Trophoblast cell (in vitro differentiated cells and primary cell): ENCODE data around the gene NDUFAF3.

ENCODE experiments used
- DNase-seq, 2 donors: peaks; one replicate each; pipeline ENCODE4 v3.0.0-alpha.2; 2016
- H2AFZ ChIP-seq: 2 replicates; pipeline ENCODE4 v1.6.1; 2013; ENCODE audit warnings: low read length, moderate library complexity, mild to moderate bottlenecking; ENCODE audit not compliant: insufficient read depth, poor library complexity
- H2AK5ac ChIP-seq: 2 replicates; pipeline ENCODE4 v1.6.1; 2013; ENCODE audit warnings: mild to moderate bottlenecking, low read length
- H2BK120ac ChIP-seq: 2 replicates; pipeline ENCODE4 v1.6.1; 2013; ENCODE audit warnings: low read length, mild to moderate bottlenecking, moderate library complexity; ENCODE audit not compliant: insufficient read depth, poor library complexity
- H2BK12ac ChIP-seq: 2 replicates; pipeline ENCODE4 v1.6.1; 2013; ENCODE audit warnings: mild to moderate bottlenecking, low read length, moderate library complexity
- H2BK5ac ChIP-seq: 2 replicates; pipeline ENCODE4 v1.6.1; 2013; ENCODE audit warnings: low read length, low read depth, moderate library complexity, mild to moderate bottlenecking; ENCODE audit not compliant: poor library complexity
- H3K14ac ChIP-seq: 2 replicates; pipeline ENCODE4 v1.6.1; 2013; ENCODE audit warnings: mild to moderate bottlenecking, low read length
- H3K18ac ChIP-seq: 2 replicates; pipeline ENCODE4 v1.6.1; 2013; ENCODE audit warnings: mild to moderate bottlenecking, low read length
- H3K23ac ChIP-seq: 2 replicates; pipeline ENCODE4 v1.6.1; 2013; ENCODE audit warnings: low read length
- H3K27ac ChIP-seq: 2 replicates; pipeline ENCODE4 v1.5.1; 2013; ENCODE audit warnings: low read depth, mild to moderate bottlenecking, inconsistent platforms, low read length, moderate library complexity
- H3K27me3 ChIP-seq: 2 replicates; pipeline ENCODE4 v1.6.1; 2013; ENCODE audit warnings: inconsistent platforms, mild to moderate bottlenecking, low read length, moderate library complexity; ENCODE audit not compliant: insufficient read depth
- H3K36me3 ChIP-seq, 2 experiments: 1 replicate in 1 of 2; 2 replicates in 1 of 2; pipeline ENCODE4 v1.6.1; 2013; ENCODE audit warnings: low read length in 2 of 2, mild to moderate bottlenecking in 2 of 2, moderate library complexity in 1 of 2; ENCODE audit not compliant: insufficient read depth in 2 of 2, control insufficient read depth in 1 of 2
- H3K4ac ChIP-seq: 2 replicates; pipeline ENCODE4 v1.6.1; 2013; ENCODE audit warnings: low read depth, mild to moderate bottlenecking, low read length, moderate library complexity
- H3K4me1 ChIP-seq, 2 experiments: 1 replicate in 1 of 2; 2 replicates in 1 of 2; pipeline ENCODE4 v1.6.1; 2013; ENCODE audit warnings: low read length in 2 of 2, mild to moderate bottlenecking in 2 of 2, moderate library complexity in 1 of 2; ENCODE audit not compliant: insufficient read depth in 2 of 2, control insufficient read depth in 1 of 2
- H3K4me2 ChIP-seq: 2 replicates; pipeline ENCODE4 v1.6.1; 2013; ENCODE audit warnings: inconsistent platforms, mild to moderate bottlenecking, low read length, moderate library complexity
- H3K4me3 ChIP-seq: 2 replicates; pipeline ENCODE4 v1.5.1; 2013; ENCODE audit warnings: mild to moderate bottlenecking, low read depth, low read length, inconsistent platforms
- H3K79me1 ChIP-seq: one replicate; pipeline ENCODE4 v1.6.1; 2013; ENCODE audit warnings: low read length
- H3K79me2 ChIP-seq: 2 replicates; pipeline ENCODE4 v1.6.1; 2013; ENCODE audit warnings: low read length, mild to moderate bottlenecking; ENCODE audit not compliant: control insufficient read depth, insufficient read depth, poor library complexity
- H3K9ac ChIP-seq: 2 replicates; pipeline ENCODE4 v1.6.1; 2013; ENCODE audit warnings: mild to moderate bottlenecking, low read length
- H3K9me3 ChIP-seq: 2 replicates; pipeline ENCODE4 v1.6.1; 2013; ENCODE audit warnings: low read depth, mild to moderate bottlenecking, control low read depth, inconsistent platforms, low read length; ENCODE audit not compliant: insufficient read depth
- H4K12ac ChIP-seq: 2 replicates; pipeline ENCODE4 v1.6.1; 2013; ENCODE audit warnings: low read depth, mild to moderate bottlenecking, low read length, moderate library complexity
- H4K8ac ChIP-seq: 2 replicates; pipeline ENCODE4 v1.6.1; 2013; ENCODE audit warnings: low read depth, mild to moderate bottlenecking, low read length, moderate library complexity
- H4K91ac ChIP-seq: one replicate; pipeline ENCODE4 v1.6.1; 2013; ENCODE audit warnings: low read depth, mild to moderate bottlenecking, low read length, moderate library complexity
- WGBS: extraction: QIAGEN DNeasy Blood & Tissue Kit; methylation state at CpG from one replicate; pipeline ENCODE4 v1.1.7; 2013; ENCODE audit warnings: missing lambda C conversion rate; ENCODE audit not compliant: insufficient read length, insufficient coverage; ENCODE audit errors: extremely low coverage; 5-methylcytosine and 5-hydroxymethylcytosine counted together

Gene NDUFAF3

DNA sequence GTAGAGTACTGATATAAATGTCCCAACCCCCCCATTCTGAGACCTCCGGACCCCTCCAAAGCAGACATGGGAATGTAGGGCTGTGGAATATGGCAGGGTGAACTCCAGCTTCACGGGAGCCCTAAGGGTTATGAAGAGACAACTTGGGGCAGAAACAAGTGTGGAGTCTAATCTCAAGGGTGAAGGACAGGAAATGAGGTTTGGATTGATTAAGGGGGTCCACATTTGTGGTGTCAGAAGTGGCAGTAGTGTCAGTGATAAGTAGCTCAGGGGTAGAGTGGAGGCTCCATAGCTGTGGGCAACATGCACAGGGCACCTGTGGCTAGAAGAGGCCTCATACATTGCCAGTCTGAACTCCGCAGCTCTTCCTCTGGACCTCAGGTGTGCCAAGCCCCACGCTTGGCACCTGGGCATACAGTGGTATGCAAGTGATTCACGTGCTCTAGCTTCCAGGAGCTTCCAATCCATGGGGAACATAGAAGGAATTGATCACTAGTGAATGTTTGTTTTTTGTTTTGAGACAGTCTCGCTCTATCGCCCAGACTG, 36.0 kb upstream of the NDUFAF3 start:
- no peaks in the 10 kb centered on the region for H3K27me3 ChIP-seq
- H4K12ac ChIP-seq: no peak overlapping the region
- no peak overlapping the region for H3K4me3 ChIP-seq
- peaks cover 10% of the 10 kb centered on the region for H3K79me1 ChIP-seq
- H3K4me1 ChIP-seq: peaks cover 11 to 13% of the 10 kb centered on the region in 2 experiments
- whole genome bisulfite sequencing: no CpG with 5 or more reads among the region's 7 CpGs
- H3K4me2 ChIP-seq: no peak overlapping the region
- H3K36me3 ChIP-seq: peaks cover 24 to 34% of the 10 kb centered on the region in 2 experiments
- H2BK12ac ChIP-seq: no peak overlapping the region
- peak overlapping the region; percentile 28 for H3K9ac ChIP-seq
- no peak overlapping the region for H3K14ac ChIP-seq
- H2AFZ ChIP-seq: no peak overlapping the region
- no peak overlapping the region for H2BK120ac ChIP-seq
- no peak overlapping the region for H2AK5ac ChIP-seq
- no peak overlapping the region for H3K4ac ChIP-seq
- no peak overlapping the region for H2BK5ac ChIP-seq
- H4K8ac ChIP-seq: no peak overlapping the region
- no peak overlapping the region for H3K27ac ChIP-seq
- H3K9me3 ChIP-seq: no peaks in the 10 kb centered on the region
- DNase-seq: no peak
- H4K91ac ChIP-seq: no peak overlapping the region
- H3K23ac ChIP-seq: no peak overlapping the region
- H3K79me2 ChIP-seq: peaks cover 3% of the 10 kb centered on the region
- H3K18ac ChIP-seq: no peak overlapping the region

DNA sequence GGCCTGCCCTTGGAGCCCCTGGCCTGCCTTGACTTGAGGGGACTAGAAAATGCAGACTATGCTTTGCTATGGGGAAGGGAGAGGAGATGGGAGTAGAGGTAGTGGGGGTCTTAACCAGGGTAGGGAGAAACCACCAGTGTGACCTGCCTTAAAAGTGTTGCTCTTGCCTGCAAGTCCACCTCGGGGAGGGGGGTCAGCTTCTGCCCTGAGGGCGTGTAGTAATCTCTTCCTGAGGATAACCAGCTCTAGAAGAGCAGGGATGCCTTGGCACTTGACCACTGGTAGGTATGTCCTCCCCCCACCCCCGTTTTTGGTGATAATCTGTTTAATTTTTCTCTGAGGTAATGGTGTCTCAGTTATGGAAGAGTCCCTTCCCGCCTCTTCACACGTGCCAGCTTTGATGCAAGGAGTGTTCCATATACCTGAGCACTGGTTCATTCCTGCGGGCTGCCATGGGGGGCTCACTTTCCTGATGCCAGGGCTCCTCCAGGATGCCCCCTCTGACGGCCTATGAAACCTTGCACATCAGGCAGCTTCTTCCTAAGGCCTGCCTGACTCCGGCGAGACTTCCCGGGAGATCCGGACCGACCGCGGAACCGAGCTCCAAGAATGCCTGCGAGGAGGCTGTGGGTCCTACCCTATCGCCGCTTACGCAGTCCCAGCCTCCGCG, 32.7 kb upstream of the NDUFAF3 start:
- WGBS: no CpG with 5 or more reads among the region's 21 CpGs
- Histone ChIP-seq H4K12ac (peak overlapping the region; percentile 46), H3K27me3 (no peaks in the 10 kb centered on the region), H3K23ac (no peak overlapping the region), H4K91ac (peak overlapping the region; percentile 41), H3K14ac (peak overlapping the region; percentile 54), H2AFZ (no peak overlapping the region), H3K18ac (peak overlapping the region; percentile 47), H2BK120ac (peak overlapping the region; percentile 41), H3K4me1 (peaks cover 13 to 15% of the 10 kb centered on the region in 2 experiments), H3K4ac (no peak overlapping the region), H3K79me2 (peaks cover 3% of the 10 kb centered on the region), H3K9me3 (no peaks in the 10 kb centered on the region), H3K4me2 (peak overlapping the region; percentile 89), H3K4me3 (peak overlapping the region; percentile 78), H2AK5ac (peak overlapping the region; percentile 44), H3K79me1 (peaks cover 10% of the 10 kb centered on the region), H3K36me3 (peaks cover 5 to 9% of the 10 kb centered on the region in 2 experiments), H2BK5ac (peak overlapping the region; percentile 59), H3K9ac (peak overlapping the region; percentile 11), H3K27ac (peak overlapping the region; percentile 82), H2BK12ac (peak overlapping the region; percentile 51), H4K8ac (peak overlapping the region; percentile 66)
- no peak for DNase-seq

DNA sequence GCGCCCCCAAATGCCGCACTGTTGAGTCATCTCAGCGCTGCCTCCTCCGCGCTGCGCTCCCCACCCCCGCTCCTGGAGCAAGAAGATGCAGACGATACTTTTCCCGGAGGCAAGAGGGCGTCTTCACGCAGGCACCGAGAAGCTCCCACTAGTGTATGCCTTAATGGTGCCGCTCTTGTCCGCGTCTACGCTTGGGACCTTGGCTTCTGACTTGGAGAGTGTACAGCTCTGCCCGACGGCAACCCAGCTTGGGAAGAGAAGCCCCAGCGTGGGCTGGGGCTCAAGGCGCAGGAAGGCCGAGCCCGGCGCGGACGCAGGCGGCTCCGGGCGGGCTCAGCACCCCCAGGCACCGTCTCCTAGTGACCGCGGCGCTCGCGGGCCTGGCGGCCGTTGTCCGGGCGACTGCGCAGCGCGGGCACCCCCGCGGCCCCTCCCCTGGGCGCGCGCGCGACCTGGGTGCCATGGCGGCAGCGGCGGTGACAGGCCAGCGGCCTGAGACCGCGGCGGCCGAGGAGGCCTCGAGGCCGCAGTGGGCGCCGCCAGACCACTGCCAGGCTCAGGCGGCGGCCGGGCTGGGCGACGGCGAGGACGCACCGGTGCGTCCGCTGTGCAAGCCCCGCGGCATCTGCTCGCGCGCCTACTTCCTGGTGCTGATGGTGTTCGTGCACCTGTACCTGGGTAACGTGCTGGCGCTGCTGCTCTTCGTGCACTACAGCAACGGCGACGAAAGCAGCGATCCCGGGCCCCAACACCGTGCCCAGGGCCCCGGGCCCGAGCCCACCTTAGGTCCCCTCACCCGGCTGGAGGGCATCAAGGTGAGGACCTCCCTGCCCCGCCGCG, 31.9 kb upstream of the NDUFAF3 start, which contains the start of gene P4HTM:
Gene P4HTM (plus strand): TSS at position 446 of the 840 bp plus-strand sequence. CDS start 16 bp downstream, at position 462.
- peak; percentile 46 to 73 for DNase-seq
- whole genome bisulfite sequencing: no CpG with 5 or more reads among the region's 91 CpGs
- H3K36me3 ChIP-seq: peaks cover 2% of the 10 kb centered on the region in 2 experiments
- peaks cover 10% of the 10 kb centered on the region for H3K79me1 ChIP-seq
- H4K91ac ChIP-seq: peak within 1 kb of the TSS; percentile 71
- H2AFZ ChIP-seq: peak within 1 kb of the TSS; percentile 20
- H3K27me3 ChIP-seq: no peaks in the 10 kb centered on the region
- H2BK12ac ChIP-seq: peak within 1 kb of the TSS; percentile 51
- peak within 1 kb of the TSS; percentile 44 for H2AK5ac ChIP-seq
- peak within 1 kb of the TSS; percentile 54 for H3K14ac ChIP-seq
- H4K12ac ChIP-seq: peak within 1 kb of the TSS; percentile 58
- H3K4me2 ChIP-seq: peak within 1 kb of the TSS; percentile 89
- H3K9me3 ChIP-seq: no peaks in the 10 kb centered on the region
- H3K23ac ChIP-seq: no peak within 1 kb of the TSS
- H2BK120ac ChIP-seq: peak within 1 kb of the TSS; percentile 41
- H2BK5ac ChIP-seq: peak within 1 kb of the TSS; percentile 63
- H3K4me3 ChIP-seq: peak within 1 kb of the TSS; percentile 78
- peaks cover 3% of the 10 kb centered on the region for H3K79me2 ChIP-seq
- peak within 1 kb of the TSS; percentile 72 for H4K8ac ChIP-seq
- peak within 1 kb of the TSS; percentile 77 for H3K9ac ChIP-seq
- peak within 1 kb of the TSS; percentile 59 for H3K4ac ChIP-seq
- H3K18ac ChIP-seq: peak within 1 kb of the TSS; percentile 57
- H3K4me1 ChIP-seq: peaks cover 13 to 15% of the 10 kb centered on the region in 2 experiments
- H3K27ac ChIP-seq: peak within 1 kb of the TSS; percentile 82
